Stimulated activated CD4-positive, alpha-beta T cell treated with anti-CD3 and anti-CD28 coated beads, Interleukin-1b, Interleukin-23, amount 100 ng/mL, for 1 hour (primary cell): ENCODE data around the gene SPATA33.
"Not testable (repeated sequence)": the region's sequence is repeated elsewhere in the genome, so short reads cannot be mapped to it uniquely, and the experiment has no call there.

Experiments used
- DNase-seq, 2 donors: peaks; one replicate each; pipeline ENCODE4 v3.0.0-alpha.2; 2020; ENCODE audit warnings: low read depth in 2 of 2

The SPATA33 gene

DNA sequence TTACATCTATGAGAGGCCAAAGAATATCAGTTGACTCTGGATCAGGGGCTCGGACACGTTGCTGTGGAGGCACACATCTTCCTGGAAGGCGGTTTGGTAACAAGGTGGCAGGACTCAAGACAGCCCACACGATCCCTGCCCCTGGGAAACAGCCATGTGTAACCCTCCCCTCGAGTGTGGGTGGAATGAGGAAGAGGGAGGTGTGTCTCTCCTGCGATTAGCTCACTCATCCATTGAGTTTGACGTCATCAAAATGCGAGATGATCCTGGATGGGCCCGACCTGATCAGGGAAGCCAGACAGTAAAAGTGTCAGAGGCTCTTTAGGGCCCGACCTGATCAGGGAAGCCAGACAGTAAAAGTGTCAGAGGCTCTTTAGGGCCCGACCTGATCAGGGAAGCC is 6.6 kb downstream of the SPATA33 start:
- not testable (repeated sequence) for DNase-seq

DNA sequence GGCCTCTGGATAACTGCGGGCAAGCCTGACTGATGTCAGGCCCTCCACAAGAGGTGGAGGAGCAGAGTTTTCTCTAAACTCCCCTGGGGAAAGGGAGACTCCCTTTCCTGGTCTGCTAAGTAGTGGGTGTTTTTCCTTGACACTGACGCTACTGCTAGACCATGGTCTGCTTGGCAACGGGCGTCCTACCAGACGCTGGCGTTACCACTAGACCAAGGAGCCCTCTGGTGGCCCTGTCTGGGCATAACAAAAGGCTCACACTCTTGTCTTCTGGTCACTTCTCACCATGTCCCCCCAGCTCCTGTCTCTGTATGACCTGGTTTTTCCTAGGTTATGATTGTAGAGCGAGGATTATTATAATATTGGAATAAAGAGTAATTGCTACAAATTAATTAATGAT is 9.4 kb downstream of the SPATA33 start:
- DNase-seq = not testable (repeated sequence)

- no peak for DNase-seq
These were observed 10.0 kb downstream of the SPATA33 start for GRCh38 chr16:89667633-89668032.

DNA sequence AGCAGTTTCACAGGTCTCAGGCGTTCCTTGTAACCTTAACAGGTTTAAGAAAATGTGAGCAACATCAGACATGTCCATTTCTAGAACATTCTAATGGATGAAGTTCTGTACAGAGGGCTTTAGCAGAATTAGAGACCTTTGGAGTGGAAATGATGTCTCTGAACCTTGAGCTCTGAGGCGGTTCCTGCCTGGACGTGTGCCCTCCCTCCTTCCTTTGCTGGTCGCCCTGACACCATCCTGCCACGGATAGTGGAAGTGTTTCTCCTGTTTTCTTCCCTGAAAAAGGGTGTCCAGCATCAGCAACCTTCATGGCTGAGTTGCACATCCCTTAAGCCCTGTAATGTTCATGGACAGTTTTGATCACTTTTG is 11.1 kb downstream of the SPATA33 start:
- no peak for DNase-seq

DNA sequence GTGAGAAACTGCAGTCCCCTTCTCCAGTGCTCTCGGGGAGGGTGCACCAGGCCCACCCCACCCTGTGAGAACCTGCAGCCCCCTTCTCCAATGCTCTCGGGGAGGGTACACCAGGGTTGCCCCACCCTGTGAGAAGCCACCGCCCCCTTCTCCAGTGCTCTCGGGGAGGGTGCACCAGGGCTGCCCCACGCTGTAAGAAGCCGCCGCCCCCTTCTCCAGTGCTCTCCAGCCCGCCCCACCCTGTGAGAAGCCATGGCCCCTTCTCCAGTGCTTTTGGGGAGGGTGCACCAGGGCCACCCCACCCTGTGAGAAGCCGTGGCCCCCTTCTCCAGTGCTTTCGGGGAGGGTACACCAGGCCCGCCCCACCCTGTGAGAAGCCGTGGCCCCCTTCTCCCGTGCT is 12.1 kb downstream of the SPATA33 start:
- DNase-seq = no peak

- DNase-seq = no peak
These were observed 13.1 kb downstream of the SPATA33 start for GRCh38 chr16:89670496-89671431.

GRCh38 chr16:89671565-89671964 is 13.9 kb downstream of the SPATA33 start:
- DNase-seq = not testable (repeated sequence)

- DNase-seq = no peak
These were observed 14.7 kb downstream of the SPATA33 start for GRCh38 chr16:89672177-89672941.

DNA sequence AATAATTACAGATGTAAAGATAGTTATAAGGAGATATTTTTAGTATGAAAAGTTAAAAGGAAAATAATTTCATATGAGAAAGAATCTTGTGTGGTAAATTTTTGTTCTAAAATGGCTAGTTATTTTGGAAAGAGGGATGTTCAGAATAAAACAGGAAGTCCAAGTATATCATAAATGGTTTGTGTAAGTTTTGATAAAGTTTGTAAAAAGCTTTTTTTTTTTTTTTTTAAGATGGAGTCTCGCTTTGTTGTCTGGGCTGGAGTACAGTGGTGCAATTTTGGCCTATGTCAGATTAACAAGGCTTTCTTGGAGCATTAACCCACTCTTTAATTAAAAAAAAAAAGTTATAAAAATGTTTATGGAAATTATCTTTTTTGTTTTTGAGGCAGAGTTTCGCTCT is 20.6 kb downstream of the SPATA33 start:
- DNase-seq = no peak

DNA sequence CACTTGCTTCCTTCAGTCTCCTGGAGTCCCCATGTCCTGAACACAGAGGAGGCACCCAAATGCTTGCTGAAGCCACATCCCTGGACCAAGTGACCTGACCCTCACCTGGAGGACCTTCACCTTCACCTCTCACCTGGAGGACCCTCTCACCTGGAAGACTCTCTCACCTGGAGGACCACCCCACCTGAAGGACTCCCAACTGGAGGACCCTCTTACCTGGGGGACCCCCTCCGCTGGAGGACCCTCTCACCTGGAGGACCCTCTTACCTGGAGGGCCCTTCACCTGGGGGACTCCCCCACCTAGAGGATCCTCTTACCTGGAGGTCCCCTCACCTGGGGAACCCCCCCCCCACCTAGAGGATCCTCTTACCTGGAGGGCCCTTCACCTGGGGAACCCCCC is 28.3 kb downstream of the SPATA33 start:
- DNase-seq = no peak

- peak; percentile 73 to 88 for DNase-seq
These were observed 29.0 kb downstream of the SPATA33 start, which contains the start of gene CDK10 for GRCh38 chr16:89686520-89687091. CDK10 (plus strand) TSS chr16:89686689; CDS start chr16:89686711, 22 bp downstream.

- no peak for DNase-seq
These were observed 29.7 kb downstream of the SPATA33 start for GRCh38 chr16:89687092-89687940.

- no peak for DNase-seq
These were observed 30.8 kb downstream of the SPATA33 start for GRCh38 chr16:89688395-89688794.

- DNase-seq = no peak
These were observed 31.5 kb downstream of the SPATA33 start for GRCh38 chr16:89689142-89689541.

- not testable (repeated sequence) for DNase-seq
These were observed 32.0 kb downstream of the SPATA33 start for GRCh38 chr16:89689621-89690020.

DNA sequence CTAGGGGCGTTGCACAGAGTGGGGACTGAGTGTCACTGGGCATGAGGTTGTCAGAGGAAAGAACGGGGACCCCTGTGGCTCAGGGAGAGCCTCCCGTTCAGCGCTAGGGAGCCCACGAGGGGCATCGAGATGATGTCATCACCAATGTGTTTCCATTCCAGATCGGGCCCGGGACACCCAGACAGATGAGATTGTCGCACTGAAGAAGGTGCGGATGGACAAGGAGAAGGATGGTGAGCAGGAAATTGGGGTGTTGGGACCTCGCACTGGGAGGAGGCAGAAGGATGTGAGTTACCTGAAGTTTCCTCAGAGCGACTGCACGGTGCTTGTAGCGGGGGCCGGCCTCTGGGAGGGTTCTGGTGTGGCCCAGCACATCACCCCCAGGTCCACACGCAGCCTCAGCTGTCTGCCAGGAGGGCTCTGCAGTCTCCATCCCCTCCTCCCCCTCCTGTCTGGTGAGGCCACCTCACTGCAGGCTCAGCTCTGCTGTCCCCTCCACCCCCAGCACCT is 32.8 kb downstream of the SPATA33 start:
- no peak for DNase-seq

- DNase-seq = no peak
These were observed 33.8 kb downstream of the SPATA33 start for GRCh38 chr16:89691231-89691985.

- DNase-seq = no peak
These were observed 34.4 kb downstream of the SPATA33 start for GRCh38 chr16:89691986-89692569.

GRCh38 chr16:89693289-89693731 is 35.7 kb downstream of the SPATA33 start:
- DNase-seq = no peak
